Measurements from ENCODE around the gene MAP3K12. TPM values are rescaled to one million over a fixed set of nuclear protein-coding genes. Genes with fewer than 3 reads are reported as not detected.
A peak's percentile ranks its signal among the peaks of the same experiment; 100 is the strongest.

The MAP3K12 gene
- total RNA-seq, 2 donors from 2014 or later: 3.2 to 6.8 TPM

GRCh38 chr12:53513712-53514410 lies 14.6 kb upstream of the MAP3K12 start:
- DNase-seq (no peak), ATAC-seq (no peak)
- intact Hi-C loops (cut with DNase I, micrococcal nuclease): no loop called here

- intact Hi-C loops (cut with DNase I, micrococcal nuclease): no loop called here
- DNase-seq (no peak), ATAC-seq (peak; percentile 32)
These were observed 11.0 kb upstream of the MAP3K12 start for GRCh38 chr12:53510181-53510812.

- peak; percentile 73 to 88 for DNase-seq
- intact Hi-C loops (cut with DNase I, micrococcal nuclease): loop anchor here in 1 of 2 donors (10.0 kb wide), 1 partner anchor 164 kb away; no protein-coding TSS in a partner anchor
- peak; percentile 84 for ATAC-seq
These were observed 9.4 kb upstream of the MAP3K12 start for GRCh38 chr12:53508534-53509170.

DNA sequence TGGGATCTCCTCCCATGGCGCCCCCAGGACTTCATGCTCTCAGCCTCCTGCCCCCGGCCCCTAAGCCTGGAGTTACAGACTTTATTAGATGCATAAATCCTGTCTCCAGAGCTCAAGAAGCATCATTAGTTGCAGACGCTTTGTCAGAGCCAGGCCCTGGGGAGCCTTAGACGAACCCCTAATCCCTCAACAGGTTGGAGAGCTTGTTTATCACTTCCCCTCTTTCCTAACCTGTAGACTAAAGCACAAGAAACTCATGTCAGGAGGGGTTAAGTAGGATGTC lies 8.3 kb upstream of the MAP3K12 start:
- no peak for DNase-seq
- intact Hi-C loops (cut with DNase I, micrococcal nuclease): loop anchor here in 1 of 2 donors (10.0 kb wide), 1 partner anchor 163 kb away; no protein-coding TSS in a partner anchor
- ATAC-seq: no peak

GRCh38 chr12:53506881-53507602 lies 7.8 kb upstream of the MAP3K12 start, which contains the start of gene NPFF:
NPFF (minus strand) TSS chr12:53507484; CDS start chr12:53507474, 10 bp downstream.
- intact Hi-C loops (cut with DNase I, micrococcal nuclease): loop anchor here in 1 of 2 donors (10.0 kb wide), 1 partner anchor 162 kb away; no protein-coding TSS in a partner anchor
- no peak for DNase-seq
- ATAC-seq: no peak

- intact Hi-C loops (cut with DNase I, micrococcal nuclease): loop anchor here in 1 of 2 donors (10.0 kb wide), 1 partner anchor 162 kb away; no protein-coding TSS in a partner anchor
- ATAC-seq (no peak), DNase-seq (no peak)
These were observed 7.2 kb upstream of the MAP3K12 start for GRCh38 chr12:53506450-53506785.

GRCh38 chr12:53505555-53506449 lies 6.5 kb upstream of the MAP3K12 start:
- intact Hi-C loops (cut with DNase I, micrococcal nuclease): loop anchor here in 1 of 2 donors (10.0 kb wide), 1 partner anchor 161 kb away; no protein-coding TSS in a partner anchor
- ATAC-seq: no peak

GRCh38 chr12:53505086-53505485 lies 5.8 kb upstream of the MAP3K12 start:
- intact Hi-C loops (cut with DNase I, micrococcal nuclease): loop anchor here in 1 of 2 donors (10.0 kb wide), 1 partner anchor 160 kb away; no protein-coding TSS in a partner anchor
- ATAC-seq: no peak
- DNase-seq: no peak

More at GRCh38 chr12:53505555-53506449, 6.5 kb upstream of the MAP3K12 start:
- DNase-seq: no peak

GRCh38 chr12:53504004-53504920 lies 5.0 kb upstream of the MAP3K12 start:
- ATAC-seq (no peak), DNase-seq (no peak)
- intact Hi-C loops (cut with DNase I, micrococcal nuclease): loop anchor here in 1 of 2 donors (10.0 kb wide), 1 partner anchor 159 kb away; no protein-coding TSS in a partner anchor

GRCh38 chr12:53502983-53503728 lies 3.9 kb upstream of the MAP3K12 start:
- DNase-seq (no peak), ATAC-seq (no peak)
- intact Hi-C loops (cut with DNase I, micrococcal nuclease): loop anchor here in 1 of 2 donors (10.0 kb wide), 1 partner anchor 158 kb away; no protein-coding TSS in a partner anchor

DNA sequence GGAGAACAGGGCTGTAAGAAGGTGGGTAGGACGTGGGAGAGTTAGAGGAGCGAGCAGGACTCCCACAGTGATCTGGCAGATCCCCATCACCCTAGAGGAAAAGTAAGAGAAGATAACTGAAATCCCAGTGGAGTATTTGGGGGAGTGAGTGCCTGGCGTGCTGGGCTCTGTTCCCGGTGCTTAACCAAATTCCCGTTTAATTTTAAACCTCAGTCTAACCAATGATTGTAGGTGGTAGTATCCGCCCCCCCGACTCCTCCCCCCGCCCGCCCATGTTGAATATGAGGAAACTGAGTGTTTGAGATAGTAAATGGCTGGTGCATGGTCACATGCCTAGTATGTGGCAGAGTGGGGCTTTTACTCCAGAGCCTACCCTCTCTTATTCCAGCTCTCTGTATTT lies 3.1 kb upstream of the MAP3K12 start:
- DNase-seq: no peak
- ATAC-seq: no peak

GRCh38 chr12:53501615-53502181 lies 2.4 kb upstream of the MAP3K12 start:
- no peak for ATAC-seq
- intact Hi-C loops (cut with DNase I, micrococcal nuclease): loop anchor here in 1 of 2 donors (10.0 kb wide), 1 partner anchor 157 kb away; no protein-coding TSS in a partner anchor
- DNase-seq: peak in 1 of 2 donors; percentile 51

More for the DNA sequence above, 3.1 kb upstream of the MAP3K12 start:
- intact Hi-C loops (cut with DNase I, micrococcal nuclease): loop anchor here in 1 of 2 donors (10.0 kb wide), 1 partner anchor 158 kb away; no protein-coding TSS in a partner anchor

- DNase-seq (peak; percentile 99), ATAC-seq (peak; percentile 82)
- intact Hi-C loops (cut with DNase I, micrococcal nuclease): loop anchor here in 1 of 2 donors (10.0 kb wide), 1 partner anchor 156 kb away; no protein-coding TSS in a partner anchor
These were observed 1.7 kb upstream of the MAP3K12 start, which contains the start of gene TARBP2 for GRCh38 chr12:53500776-53501614. TARBP2 (plus strand) TSS chr12:53501283; CDS start chr12:53501409, 126 bp downstream.

GRCh38 chr12:53500142-53500775 lies 1.0 kb upstream of the MAP3K12 start:
- DNase-seq (peak; percentile 45 to 69), ATAC-seq (no peak)
- intact Hi-C loops (cut with DNase I, micrococcal nuclease): loop anchor here in 1 of 2 donors (10.0 kb wide), 1 partner anchor 155 kb away; no protein-coding TSS in a partner anchor

Data from left colon (tissue), 2 donors.